ENCODE results near the gene FZD10. TPM values are rescaled to one million over a fixed set of nuclear protein-coding genes. Genes with fewer than 3 reads are reported as not detected.

The FZD10 gene
- total RNA-seq, 3 donors from 2014 or later = 0.14 to 0.48 (median 0.35) TPM

DNA sequence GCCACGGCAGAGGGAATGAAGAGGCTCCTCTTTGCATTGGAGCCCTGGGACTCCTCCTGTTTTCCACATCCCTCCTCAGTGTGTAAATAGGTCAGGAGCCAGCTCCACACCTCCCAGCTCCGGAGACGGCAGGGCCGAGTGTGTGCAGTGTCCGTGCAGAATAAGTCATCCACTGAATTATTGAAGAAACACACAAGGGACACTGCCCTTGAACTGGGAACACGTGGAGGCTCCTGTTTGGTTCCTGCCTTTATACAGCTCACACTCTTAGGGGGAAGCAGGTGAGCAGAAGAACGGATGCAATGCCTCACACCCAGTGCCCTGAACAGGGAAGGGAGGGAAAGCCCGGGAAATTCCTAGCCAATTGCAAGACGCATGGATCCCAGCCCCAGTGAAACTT lies 10.4 kb upstream of the FZD10 start:
- TF ChIP-seq, protein P1, sequence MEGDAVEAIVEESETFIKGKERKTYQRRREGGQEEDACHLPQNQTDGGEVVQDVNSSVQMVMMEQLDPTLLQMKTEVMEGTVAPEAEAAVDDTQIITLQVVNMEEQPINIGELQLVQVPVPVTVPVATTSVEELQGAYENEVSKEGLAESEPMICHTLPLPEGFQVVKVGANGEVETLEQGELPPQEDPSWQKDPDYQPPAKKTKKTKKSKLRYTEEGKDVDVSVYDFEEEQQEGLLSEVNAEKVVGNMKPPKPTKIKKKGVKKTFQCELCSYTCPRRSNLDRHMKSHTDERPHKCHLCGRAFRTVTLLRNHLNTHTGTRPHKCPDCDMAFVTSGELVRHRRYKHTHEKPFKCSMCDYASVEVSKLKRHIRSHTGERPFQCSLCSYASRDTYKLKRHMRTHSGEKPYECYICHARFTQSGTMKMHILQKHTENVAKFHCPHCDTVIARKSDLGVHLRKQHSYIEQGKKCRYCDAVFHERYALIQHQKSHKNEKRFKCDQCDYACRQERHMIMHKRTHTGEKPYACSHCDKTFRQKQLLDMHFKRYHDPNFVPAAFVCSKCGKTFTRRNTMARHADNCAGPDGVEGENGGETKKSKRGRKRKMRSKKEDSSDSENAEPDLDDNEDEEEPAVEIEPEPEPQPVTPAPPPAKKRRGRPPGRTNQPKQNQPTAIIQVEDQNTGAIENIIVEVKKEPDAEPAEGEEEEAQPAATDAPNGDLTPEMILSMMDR (IDR thresholded peaks at IDR 0.05) = no peak
- Histone ChIP-seq H3K36me3 (ENCODE audit: low read depth) (no peaks in the 10 kb centered on the region), H3K9me3 (no peaks in the 10 kb centered on the region), H3K4me3 (no peak overlapping the region), H3K4me1 (ENCODE audit: low read depth) (no peaks in the 10 kb centered on the region)
- ATAC-seq = no peak
- intact Hi-C loops (cut with DNase I, micrococcal nuclease) = no loop called here
- no peak for DNase-seq

DNA sequence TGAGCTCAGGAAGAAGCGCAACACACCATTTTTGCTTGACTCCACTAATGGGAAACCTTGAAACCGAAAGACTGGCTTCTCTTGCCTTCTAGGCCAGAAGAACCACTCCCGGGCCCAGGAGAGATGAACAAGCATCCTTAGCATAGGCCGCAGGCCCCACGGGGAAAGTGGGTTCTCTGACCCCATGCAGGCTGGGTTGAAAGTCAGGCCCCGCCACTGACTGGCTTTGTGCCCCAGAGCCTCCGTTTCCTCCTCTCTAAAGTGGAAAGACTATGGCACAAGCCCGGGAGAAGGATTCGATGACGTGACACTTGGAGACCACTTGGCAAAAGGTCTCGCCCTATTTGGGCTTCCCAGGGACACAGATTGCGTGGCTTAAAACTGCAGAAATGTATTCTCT lies 9.9 kb upstream of the FZD10 start:
- ATAC-seq (no peak), DNase-seq (no peak)
- intact Hi-C loops (cut with DNase I, micrococcal nuclease) = no loop called here
- no peak overlapping the region for H3K4me3 ChIP-seq
- no peaks in the 10 kb centered on the region for H3K36me3 ChIP-seq (ENCODE audit: low read depth)
- H3K4me1 ChIP-seq (ENCODE audit: low read depth) = no peaks in the 10 kb centered on the region
- H3K9me3 ChIP-seq = no peaks in the 10 kb centered on the region
- TF ChIP-seq, protein P1 (IDR thresholded peaks at IDR 0.05) = no peak

DNA sequence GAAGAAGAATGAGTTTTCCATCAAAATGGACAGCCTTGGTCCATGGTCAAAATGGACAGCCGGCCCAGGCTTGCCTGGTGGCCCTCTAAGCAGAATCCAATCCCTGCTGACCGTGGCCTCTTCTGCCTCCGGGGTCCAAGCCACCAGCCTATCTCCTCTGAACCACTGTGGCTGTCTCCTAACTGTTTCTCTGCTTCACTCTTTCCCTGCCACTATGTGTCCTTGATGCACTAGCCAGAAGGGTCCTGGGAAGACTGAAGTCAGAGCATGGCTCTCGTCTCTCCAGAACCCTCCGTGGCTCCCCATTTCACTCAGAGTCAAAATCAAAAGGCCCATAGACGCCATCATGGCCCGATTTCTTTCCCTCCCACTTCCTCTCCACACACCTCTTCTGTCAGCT lies 8.5 kb upstream of the FZD10 start:
- Histone ChIP-seq H3K9me3 (no peaks in the 10 kb centered on the region), H3K4me3 (no peak overlapping the region), H3K4me1 (ENCODE audit: low read depth) (no peaks in the 10 kb centered on the region), H3K36me3 (ENCODE audit: low read depth) (no peaks in the 10 kb centered on the region)
- DNase-seq = no peak
- no peak for ATAC-seq
- intact Hi-C loops (cut with DNase I, micrococcal nuclease) = no loop called here
- TF ChIP-seq, protein P1 (IDR thresholded peaks at IDR 0.05) = no peak

DNA sequence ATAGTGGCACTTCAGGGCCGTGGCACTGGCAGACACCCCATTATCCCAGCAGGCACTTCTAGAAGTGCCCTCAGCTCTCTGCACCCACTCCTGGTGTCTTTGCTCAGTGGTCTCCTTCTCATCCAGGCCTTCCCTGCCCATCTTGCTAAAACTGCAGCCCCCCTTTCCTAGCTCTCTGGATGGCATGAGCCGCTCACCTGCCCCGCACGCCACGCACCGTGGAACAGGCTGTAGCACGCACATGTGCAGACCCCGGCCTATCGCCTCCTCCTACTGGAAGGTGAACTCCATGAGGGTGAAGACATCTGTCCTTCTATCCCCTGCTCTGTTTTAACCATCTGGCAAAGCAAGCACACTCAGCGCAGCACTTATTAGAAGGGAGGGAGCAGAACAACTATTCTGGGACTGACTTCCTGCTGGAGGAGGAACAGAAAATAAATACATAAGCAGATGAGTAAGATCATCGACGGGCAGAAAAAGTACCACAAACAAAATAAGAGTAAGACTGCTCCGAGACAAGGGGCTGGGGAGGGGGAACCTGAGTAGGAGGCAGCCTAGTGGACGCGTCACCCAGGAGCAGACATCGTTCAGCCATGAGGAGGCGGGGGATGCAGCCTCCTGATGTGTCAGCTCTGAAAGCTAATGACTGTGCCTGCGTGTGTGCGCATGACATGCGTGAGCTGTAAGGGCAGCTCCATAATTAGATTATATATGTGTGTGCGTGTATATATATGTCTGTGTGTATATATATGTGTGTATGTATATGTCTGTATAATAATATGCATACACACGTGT lies 7.8 kb upstream of the FZD10 start:
- H3K9me3 ChIP-seq = no peaks in the 10 kb centered on the region
- ATAC-seq (no peak), DNase-seq (no peak)
- no peaks in the 10 kb centered on the region for H3K36me3 ChIP-seq (ENCODE audit: low read depth)
- H3K4me3 ChIP-seq = no peak overlapping the region
- TF ChIP-seq, protein P1 (IDR thresholded peaks at IDR 0.05) = no peak
- H3K4me1 ChIP-seq (ENCODE audit: low read depth) = no peaks in the 10 kb centered on the region
- intact Hi-C loops (cut with DNase I, micrococcal nuclease) = no loop called here

DNA sequence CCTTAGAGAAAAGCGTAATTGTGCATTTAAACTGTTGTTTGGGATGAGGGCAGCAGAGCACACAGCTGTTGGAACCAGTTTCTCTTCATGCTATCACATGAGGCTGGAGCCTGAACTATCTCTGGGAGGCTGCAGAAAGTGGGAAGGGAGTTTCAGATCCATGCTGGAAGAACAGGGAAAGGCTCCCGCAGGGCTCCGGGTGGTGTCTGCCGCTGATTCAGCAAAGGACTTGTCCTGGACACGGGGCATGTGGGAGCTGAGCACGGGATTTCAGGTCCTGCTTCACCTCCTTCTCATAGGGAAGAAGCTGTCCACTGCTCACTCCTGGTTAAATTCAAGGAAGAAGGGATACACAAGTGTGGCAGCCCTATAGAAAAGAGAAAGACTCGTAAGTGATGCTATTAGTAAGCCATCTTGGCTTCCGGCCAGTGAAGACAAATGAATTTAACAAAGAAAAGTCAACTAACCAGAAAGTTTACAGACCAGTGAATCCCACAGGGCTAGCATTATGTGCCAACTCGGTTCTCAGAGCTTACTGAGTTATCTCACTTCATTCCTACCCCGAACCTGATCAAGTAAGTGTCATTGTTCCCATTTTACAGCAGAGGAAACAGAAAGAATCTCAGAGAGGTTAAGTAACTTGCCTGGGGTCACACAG lies 6.7 kb upstream of the FZD10 start:
- H3K9me3 ChIP-seq = no peaks in the 10 kb centered on the region
- intact Hi-C loops (cut with DNase I, micrococcal nuclease) = no loop called here
- H3K36me3 ChIP-seq (ENCODE audit: low read depth) = no peaks in the 10 kb centered on the region
- TF ChIP-seq, protein P1 (IDR thresholded peaks at IDR 0.05) = no peak
- DNase-seq = no peak
- no peak overlapping the region for H3K4me3 ChIP-seq
- no peaks in the 10 kb centered on the region for H3K4me1 ChIP-seq (ENCODE audit: low read depth)
- ATAC-seq = no peak
